Mammary epithelial cell (primary cell): ENCODE measurements around the gene EED.

Source experiments
- EZH2 ChIP-seq: IDR thresholded peaks from 2 replicates; pipeline ENCODE4 v1.6.1; 2012; ENCODE audit warnings: low read length, inconsistent platforms, borderline replicate concordance
- TF ChIP-seq, protein P1 (sequence below), 2 donors: IDR thresholded peaks in 1 of 2; conservative IDR thresholded peaks in 1 of 2; 2 replicates each; pipeline ENCODE4 v1.5.1; 2011 to 2012; ENCODE audit warnings: inconsistent platforms in 2 of 2, low read length in 2 of 2, mild to moderate bottlenecking in 2 of 2, control low read depth in 1 of 2, low read depth in 1 of 2; ENCODE audit not compliant: insufficient read depth in 1 of 2; ENCODE audit errors: extremely low read depth in 1 of 2

GRCh38 chr11:86201371-86201884 lies 43.1 kb upstream of the EED start:
- TF ChIP-seq, protein P1, sequence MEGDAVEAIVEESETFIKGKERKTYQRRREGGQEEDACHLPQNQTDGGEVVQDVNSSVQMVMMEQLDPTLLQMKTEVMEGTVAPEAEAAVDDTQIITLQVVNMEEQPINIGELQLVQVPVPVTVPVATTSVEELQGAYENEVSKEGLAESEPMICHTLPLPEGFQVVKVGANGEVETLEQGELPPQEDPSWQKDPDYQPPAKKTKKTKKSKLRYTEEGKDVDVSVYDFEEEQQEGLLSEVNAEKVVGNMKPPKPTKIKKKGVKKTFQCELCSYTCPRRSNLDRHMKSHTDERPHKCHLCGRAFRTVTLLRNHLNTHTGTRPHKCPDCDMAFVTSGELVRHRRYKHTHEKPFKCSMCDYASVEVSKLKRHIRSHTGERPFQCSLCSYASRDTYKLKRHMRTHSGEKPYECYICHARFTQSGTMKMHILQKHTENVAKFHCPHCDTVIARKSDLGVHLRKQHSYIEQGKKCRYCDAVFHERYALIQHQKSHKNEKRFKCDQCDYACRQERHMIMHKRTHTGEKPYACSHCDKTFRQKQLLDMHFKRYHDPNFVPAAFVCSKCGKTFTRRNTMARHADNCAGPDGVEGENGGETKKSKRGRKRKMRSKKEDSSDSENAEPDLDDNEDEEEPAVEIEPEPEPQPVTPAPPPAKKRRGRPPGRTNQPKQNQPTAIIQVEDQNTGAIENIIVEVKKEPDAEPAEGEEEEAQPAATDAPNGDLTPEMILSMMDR (conservative IDR thresholded peaks at IDR 0.05 in 1 of 2, IDR thresholded peaks at IDR 0.05 in 1 of 2; ENCODE audit: extremely low read depth in 1 of 2, insufficient read depth in 1 of 2, low read depth in 1 of 2, low read length in 2 of 2): no peak
- no peak for TF ChIP-seq EZH2
